Posterior cingulate gyrus (tissue), 11 donors: ENCODE results near the gene C10orf105.

Source experiments
- DNase-seq, 10 donors: peaks; one replicate each; pipeline versions ENCODE4 v3.0.0 to v3.0.0-alpha.2; 2020 to 2021; ENCODE audit warnings: mixed read lengths in 3 of 10
- intact Hi-C: fragments of 100-400 bp; cut with DNase I; formaldehyde crosslinking; loops from one replicate; pipeline ENCODE4 v1.15.1; 2023

The C10orf105 gene

DNA sequence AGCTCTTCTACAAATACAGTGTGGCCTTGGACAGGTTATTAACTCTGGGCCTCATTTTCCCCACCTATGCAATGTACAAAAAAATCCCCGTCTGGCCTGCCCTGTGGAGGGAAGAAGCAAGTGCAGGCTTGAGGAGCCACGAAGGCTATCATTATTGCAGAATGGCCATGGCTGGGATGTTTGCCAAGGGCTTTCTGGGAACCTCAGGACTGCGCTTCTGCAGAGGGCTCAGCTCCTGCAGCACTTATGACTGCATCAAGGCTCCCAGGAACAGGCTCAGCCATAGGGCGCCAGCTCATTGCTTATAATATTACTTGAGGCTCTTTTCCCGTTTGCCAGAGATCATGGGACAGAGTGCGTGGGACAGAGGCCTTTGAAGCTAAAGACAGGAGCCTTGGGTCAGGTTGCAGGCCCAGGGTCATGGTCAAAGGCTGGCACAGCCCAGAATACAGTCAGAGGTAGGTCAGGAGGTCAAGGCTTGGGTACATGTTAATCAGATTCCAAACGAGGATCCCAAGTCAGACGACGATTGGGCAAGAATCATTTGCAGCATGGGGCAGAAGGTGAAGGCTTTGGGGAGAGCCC is 20.6 kb upstream of the C10orf105 start:
- peak in 2 of 10 donors; percentile 48 to 77 for DNase-seq
- intact Hi-C loops: no loop called here

DNA sequence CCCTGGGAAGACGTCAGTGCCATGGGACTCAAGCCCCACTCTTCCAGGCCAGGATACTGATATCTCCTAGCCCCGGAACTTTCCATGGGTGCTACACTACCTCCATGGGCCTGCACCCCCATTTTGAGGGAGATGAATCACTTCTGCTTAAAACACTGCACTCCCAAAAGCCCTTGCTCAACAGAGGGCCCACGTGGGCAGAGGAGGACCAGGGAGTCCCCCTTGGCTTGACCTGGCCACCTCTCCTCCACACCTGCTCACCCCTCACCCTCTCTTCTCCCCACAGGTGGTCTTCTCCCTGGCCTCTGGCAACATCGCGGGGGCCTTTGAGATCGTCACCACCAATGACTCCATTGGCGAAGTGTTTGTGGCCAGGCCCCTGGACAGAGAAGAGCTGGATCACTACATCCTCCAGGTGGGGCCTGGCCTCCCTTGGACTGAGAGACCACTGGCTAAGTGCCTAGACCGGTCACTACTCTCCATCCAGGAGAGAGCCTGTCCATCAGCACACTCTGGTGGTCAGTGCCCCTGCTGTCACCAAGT is 19.9 kb upstream of the C10orf105 start:
- intact Hi-C loops: no loop called here
- peak in 2 of 10 donors; percentile 29 to 62 for DNase-seq

DNA sequence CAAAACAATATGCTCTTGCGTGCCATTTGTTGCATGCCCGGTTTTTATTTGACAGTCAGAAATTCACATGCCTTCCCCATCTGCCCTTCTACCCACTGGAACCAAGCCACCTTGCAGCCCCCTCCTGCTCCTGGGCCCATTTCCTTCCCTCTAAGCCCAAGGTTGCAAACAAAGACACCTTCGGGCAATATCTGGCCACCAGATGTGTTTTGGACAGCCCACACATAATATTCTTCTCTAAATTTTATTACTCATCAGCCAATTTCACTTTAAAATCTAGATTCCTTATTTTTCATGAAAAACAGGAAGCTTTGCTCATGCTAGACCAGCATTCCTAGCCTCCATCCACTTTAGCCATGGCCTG is 18.2 kb upstream of the C10orf105 start:
- peak in 1 of 10 donors; percentile 39 for DNase-seq
- intact Hi-C loops: no loop called here

DNA sequence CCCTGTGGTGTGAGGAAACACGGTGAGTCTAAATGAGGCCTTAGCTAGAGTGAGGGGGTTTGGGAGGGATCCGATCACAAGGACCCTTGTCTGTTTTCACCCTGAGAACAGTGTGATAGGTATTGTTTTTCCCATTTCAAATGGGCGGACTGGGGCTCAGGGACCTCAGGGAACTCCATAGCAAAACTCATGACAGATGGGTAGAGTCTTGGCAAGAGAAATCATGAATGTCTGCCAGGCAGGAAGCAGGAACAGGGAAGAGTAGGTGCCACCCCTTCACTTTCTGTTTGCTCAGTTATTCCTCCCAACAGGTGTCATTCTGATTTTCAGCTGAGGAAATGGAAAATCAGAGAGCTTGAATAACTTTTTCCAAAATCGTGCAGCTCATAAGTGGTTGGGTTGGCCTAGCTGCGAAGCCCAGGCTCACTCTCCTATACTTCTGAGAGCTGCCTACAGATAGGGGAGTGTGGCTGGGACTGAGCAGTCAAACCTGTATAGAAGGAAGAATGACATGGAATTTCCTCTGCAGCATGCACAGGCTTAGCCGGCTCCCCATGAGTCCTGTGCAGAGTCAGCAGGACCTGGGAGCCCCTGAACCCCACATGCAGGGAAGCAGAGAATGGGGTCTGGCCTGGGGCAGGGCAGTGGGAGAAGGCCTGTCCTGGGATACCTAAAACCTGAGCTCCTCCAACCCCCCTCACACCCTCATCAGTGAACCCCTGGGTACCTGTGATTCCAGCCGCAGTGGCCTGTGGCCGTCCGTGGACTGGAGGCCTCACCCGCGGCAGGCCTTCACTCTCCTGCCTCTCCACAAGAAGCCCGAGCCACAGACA is 17.6 kb upstream of the C10orf105 start:
- DNase-seq: no peak
- intact Hi-C loops: no loop called here

DNA sequence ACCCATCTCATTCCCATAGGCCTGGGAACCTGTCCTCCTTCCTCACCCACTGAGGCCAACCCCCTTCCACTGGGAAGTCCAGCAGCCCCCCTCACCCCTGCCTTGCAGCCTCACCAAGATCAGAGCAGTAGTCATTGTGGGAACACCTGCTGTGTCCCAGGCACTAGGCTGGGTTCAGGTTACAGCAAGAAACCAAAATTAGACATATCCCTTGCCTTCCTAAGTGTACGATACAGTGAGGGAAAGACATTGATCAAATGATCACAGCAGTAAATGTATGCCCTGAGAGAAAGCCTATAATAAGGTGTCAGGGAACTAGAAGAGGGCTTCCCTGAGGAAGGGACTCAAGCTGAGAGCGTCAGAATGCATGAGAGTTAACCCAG is 17.0 kb upstream of the C10orf105 start:
- intact Hi-C loops: no loop called here
- DNase-seq: no peak

DNA sequence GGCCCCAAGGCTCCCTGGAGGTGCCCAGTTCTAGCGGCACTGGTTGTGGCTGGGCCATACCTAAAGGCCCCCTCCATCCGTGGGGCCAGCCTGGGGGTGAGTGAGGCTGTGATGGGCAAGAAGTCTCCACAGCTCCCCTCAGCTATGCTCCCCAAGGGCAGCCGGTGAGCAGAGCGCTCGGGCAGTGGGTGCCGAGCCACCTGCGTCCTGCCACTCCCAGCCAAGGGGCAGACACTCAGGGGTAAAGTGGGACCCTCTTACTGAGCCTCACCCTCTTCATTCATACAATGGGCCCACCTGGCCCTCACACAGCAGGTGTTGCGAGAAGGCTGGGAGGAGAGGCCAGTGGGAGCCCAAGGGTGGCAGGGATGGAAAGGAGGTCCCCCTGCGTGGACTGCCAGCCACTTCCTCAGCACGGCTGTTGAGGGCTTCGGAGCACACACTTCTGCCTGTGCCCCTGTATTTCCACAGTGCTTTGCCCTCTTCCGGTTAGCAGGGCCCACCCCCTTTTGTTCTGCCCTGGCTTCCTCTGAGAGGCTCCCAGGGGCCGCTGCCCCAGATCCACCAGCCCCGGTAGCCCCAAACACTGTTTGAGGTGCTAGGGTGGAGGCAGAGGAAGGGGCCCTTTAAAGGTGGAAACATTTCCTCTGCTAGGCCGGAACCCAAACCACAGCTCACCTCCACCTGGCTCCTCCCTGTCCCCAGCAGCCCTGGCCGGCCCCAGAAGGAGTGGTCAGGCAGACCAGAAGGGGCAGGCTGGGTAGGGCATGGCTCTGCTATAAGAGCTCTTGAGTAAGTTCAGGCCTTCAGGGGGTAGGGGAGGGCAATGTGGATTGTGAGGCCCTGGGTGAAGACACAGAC is 16.4 kb upstream of the C10orf105 start:
- DNase-seq: no peak
- intact Hi-C loops: no loop called here

DNA sequence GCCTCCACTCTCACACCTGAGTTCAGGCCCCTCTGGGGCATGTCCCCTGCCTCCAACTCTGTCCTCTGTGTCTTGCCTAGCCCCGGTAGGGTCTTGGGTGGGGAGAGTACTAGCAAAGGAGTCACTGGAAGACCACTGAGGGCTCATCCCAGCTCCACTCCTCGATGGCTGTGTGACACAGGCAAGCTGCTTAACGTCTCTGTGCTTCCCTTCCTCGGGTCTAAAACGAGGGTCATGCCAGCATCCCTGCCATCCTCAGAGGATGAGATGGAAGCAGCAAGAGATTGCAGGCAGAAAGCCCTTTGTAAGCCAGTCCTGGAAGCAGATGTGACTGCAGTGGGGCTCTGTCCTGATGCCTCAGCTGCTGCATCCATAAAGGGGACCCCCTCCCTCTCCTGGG is 15.2 kb upstream of the C10orf105 start:
- intact Hi-C loops: no loop called here

DNA sequence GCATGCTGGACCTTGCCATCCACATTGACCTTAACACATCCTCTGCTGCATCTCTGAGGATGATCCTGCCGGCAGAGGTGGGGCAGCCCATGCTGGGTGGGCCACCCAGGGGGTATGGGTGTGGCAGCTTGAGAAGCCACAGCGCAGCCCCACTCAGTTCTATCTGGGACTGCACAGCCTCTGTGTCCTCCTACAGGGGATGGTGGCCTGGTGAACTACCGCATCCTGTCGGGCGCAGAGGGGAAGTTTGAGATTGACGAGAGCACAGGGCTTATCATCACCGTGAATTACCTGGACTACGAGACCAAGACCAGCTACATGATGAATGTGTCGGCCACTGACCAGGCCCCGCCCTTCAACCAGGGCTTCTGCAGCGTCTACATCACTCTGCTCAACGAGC is 12.2 kb upstream of the C10orf105 start:
- DNase-seq: no peak
- intact Hi-C loops: no loop called here

More for the DNA sequence above, 15.2 kb upstream of the C10orf105 start:
- no peak for DNase-seq

DNA sequence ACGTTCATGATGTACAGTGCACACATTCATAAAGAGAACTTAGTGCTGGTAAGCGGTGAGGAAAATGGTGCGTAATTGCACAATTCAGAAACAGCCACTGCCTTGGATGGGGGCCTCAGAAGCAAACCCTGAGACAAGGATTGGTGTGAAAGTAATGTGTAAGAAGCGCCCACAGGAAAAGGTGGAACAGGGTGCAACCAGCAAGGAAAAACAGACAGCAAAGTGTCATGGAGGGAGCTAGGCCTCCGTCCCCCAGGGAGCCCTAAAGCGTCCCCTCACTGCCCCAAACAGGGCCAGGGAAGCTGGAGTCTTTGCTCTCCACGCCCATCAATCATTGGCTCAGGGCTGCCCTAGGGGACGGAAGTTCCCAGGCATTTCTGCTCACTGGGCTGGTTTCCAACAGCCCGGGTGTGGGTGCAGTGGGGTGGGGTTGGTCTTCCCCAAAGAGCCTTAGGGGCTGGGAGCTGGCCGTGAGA is 9.6 kb upstream of the C10orf105 start:
- DNase-seq: no peak
- intact Hi-C loops: no loop called here

DNA sequence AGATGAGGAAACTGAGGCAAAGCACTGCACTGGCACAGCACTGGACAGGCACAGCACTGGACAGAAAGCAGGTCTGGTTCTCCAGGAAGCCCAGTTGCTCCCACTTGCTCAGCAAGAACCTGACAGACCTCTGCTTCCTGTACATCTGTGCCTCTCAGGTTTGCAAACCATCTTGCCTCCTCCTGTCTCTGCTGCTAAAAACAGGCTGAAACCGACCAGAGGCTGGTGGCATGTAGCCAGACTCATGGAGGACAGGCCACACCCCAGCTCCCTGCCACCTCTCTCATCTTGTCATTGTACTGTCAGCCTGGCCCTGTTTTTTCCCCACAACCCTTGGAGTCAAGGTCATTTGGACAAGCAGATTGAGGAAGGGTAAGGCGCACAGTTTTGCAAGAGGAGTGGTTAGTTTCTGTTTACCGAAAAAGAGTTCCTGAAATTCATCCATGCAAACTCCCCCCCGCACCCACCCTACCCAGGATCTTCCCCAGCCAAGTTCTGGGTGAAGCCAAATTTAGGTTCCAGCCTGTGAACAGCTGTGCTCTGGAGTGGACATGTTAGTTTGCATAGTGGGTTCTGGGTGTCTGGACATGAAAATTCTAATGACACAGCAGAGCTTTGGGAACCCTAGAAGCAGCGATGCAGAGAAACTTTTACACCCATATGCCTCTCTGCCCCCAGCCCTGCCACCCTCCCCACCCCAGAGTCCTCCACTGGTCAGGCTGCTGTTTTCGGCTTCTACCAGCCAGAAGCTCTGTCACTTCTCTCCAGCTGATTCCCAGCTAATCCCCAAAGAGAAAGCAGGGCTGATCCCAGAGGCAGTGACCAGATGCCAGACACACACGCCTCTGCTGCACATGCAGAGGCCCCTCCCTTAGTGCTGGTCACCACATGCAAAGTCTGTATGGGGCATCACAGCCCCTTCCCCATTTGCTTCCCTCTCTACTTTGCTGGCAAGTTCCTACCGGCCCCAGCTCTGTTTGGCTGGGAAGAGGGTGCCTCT is 8.5 kb upstream of the C10orf105 start:
- intact Hi-C loops: no loop called here
- no peak for DNase-seq

DNA sequence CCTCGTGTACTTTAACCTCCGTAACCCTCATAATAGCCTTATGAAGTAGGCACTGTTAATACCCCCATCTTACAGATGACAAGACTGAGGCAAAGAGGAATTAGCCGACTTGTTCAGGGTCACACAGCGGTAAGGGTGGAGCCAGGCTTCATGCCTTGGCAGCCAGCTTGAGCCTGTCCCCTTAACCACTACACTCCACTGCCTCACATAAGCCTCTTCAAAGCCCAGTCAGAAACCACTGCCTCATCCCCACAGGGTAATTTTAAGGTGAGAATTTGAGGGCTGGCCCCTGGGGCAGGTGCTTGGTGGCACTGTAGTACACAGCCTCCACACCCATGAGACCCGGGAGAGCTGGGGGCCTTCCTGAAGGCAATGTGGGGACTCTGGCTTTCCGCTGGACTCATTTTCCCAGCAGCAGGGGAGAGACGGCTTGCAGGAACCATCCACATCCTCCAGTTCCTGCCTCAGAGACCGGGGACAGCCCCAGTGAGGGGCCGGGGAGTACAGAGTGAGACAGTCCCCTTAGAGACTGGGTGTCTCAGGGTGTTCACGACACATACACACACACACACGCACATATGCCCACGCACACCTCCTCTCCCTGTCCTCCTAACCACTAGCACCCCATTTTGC is 7.6 kb upstream of the C10orf105 start:
- intact Hi-C loops: no loop called here

DNA sequence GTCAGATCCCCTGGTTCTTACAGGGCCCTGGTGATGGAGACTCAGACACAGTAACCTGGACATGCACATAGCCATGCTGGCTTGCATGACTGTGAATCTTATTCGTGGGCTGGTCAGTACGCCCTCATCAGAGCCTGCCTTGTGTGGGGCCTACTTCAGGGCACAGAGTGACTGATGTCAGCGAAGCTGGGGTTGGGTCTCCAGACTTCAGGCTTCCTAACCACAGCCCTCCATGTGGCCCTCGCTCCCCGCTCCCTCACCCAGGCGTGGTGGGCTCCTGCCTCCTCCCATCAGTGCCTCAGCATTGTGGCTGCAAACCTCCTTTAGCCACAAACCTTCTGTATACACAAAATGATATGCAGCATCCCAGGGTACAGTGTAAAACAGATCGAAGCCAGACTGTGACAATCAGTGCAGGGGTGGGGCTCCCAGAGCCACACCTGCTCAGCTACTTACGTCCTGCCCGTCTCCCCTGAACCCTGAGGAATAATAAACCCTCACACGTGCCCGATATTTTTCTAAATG is 7.1 kb upstream of the C10orf105 start:
- intact Hi-C loops: no loop called here
- DNase-seq: no peak

More for the DNA sequence above, 7.6 kb upstream of the C10orf105 start:
- no peak for DNase-seq

DNA sequence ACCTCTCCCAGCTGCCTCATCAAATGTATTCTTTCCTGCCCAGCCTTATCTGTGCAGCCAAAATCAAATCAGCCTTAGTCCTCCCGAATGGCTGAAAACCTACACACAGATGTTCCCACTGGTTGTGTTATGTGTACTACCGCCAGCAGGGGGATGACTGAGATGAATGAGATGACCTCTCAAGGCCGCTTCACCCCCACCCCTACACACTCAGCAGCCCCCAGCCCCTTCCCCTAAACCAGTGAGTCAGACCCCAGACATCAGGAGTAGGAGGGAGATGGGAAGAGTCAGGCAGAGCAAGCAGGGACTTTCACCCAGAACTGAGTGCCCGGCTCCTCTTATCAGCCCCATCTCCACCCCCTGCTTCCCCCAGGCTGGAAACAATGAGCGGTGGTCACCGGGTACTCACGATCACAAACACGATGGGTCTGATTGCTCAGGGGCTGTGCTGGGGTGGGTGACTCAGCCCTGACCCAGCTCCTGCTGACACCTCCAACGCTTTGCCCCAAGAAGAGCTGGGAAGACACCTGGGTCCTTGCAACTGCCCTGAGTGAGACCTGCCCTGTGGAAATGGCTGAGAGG is 6.5 kb upstream of the C10orf105 start:
- no peak for DNase-seq
- intact Hi-C loops: no loop called here

DNA sequence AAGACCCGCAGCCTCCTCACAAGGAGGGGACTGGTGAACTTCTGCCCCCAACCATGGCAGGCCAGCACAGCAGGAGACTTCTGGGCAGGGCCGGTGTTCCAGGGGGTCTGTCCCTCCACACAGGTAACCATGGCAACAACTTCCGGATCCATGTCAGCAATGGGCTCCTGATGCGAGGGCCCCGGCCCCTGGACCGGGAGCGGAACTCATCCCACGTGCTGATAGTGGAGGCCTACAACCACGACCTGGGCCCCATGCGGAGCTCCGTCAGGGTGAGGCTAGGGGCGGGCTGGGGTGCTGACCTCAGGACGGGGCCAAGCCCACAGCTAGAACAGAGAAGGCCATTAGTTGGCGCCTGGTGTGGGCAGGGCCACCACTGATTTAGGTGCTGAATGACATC is 5.7 kb upstream of the C10orf105 start:
- intact Hi-C loops: no loop called here
- DNase-seq: no peak

DNA sequence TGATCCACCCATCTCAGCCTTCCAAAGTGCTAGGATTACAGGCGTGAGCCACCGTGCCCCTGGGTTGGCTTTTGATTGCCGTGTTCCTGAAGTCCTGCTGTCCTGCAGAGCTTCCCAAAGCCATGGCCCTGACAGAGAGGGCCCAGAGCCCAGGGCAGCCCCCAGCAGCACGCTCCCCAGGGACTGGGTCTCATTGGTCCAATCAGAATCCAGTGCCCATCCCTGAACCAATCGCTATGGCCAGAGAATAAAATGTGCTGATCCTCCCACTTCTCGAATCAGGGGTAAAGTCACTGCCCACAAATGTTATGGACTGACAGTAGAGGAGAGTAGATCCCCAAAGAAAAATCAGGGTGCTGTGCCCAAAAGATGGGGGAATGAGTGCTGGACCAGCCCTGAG is 5.0 kb upstream of the C10orf105 start:
- intact Hi-C loops: no loop called here
- DNase-seq: no peak

DNA sequence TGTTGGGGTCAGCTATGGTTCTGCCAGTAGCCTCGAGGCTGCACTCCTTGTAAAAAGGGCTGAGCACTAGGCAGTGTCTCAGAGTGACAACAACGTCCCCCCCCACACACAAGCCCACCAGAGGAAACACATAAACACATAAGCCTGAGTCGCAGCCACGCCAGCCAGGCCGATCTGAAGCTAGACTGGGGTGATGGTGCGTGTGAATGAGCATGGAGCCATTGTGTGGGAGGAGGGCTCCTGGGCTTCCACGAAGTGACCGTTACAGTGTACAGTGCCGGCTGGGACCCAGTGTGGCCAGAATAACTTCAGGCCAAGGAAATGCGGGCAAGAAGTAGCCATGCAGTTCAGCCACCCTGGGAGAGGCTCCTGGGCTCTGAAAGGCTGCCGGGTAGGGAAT is 3.7 kb upstream of the C10orf105 start:
- DNase-seq: no peak
- intact Hi-C loops: no loop called here

DNA sequence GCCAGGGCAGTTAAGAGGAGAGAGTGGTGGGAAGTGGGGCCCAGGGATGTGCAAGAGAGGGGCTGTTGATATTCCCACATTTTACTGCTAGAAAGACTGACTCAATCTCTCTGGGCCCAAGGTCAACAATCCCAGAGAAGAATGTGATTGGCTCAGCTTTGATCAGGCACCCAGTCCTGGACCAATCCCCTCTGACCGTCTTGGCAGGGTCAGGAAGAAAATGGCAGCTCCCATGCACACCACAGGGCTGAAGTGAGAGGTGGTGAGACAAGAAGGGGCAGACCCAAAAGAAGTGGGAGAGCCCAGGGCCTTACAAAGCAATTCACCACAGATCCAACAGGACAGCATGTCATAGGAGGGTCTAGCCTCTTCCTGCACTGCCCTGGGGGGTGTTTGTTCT is 3.3 kb upstream of the C10orf105 start:
- no peak for DNase-seq
- intact Hi-C loops: no loop called here

DNA sequence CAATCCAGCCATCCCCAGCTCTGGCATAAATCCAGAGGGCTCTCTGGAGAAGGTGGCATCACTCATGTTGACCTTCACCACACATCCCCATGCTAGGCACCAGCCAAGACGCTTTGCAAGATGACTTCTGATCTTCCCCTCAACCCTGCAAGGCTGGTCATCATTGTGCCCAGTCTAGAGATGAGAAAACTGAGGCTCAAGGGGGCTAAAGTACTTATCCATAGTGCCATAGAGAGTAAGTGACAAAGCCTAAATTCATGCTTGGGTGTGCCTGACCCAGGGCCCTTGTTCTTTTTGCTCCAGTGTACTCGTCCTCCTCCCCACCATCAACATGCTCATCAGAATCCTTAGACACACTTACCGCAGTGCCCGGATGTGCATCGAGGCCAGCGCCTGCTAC is 1.7 kb upstream of the C10orf105 start:
- no peak for DNase-seq
- intact Hi-C loops: no loop called here

DNA sequence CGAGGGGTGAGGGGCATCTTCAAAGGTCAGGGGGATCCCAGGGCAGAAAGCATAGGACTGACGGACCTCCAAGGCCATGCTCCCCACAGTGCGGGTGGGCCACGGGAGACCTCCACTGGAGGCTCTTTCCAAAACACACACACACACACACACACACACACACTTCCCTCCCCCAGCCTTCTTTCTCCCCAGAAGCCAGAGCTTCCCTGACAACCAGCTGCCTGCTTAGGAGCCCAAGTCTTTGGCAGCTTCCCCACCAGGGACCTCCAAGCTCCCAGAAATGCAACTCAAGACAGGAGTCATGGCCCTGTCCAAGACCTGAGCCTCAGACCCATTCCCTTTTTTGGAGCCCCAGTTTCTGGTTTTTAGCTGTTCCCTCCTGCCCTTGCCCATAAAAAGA is 710 bp upstream of the C10orf105 start:
- no peak for DNase-seq
- intact Hi-C loops: no loop called here
